K562 (cell line): ENCODE measurements around the gene NUAK1. TPM values are rescaled to one million over a fixed set of nuclear protein-coding genes. Genes with fewer than 3 reads are reported as not detected.

Experiments used
- ILF3 ChIP-seq: fragments of 450-650 bp; IDR thresholded peaks from 2 replicates; pipeline ENCODE4 v1.6.1; 2018; ENCODE audit warnings: antibody characterized with exemption, mild to moderate bottlenecking, moderate library complexity, borderline replicate concordance
- PTRF ChIP-seq: fragments of 450-650 bp; IDR thresholded peaks from 2 replicates; pipeline ENCODE4 v1.6.1; 2016; ENCODE audit warnings: mild to moderate bottlenecking, missing genetic modification characterization, missing compliant biosample characterization
- RFX1 ChIP-seq: fragments of 450-650 bp; IDR thresholded peaks from 2 replicates; pipeline ENCODE4 v1.6.1; 2016; ENCODE audit warnings: mild to moderate bottlenecking, moderate library complexity
- SUPT5H ChIP-seq: fragments of 450-650 bp; IDR thresholded peaks from 2 replicates; pipeline ENCODE4 v1.6.1; 2016
- polyA plus RNA-seq, 8 experiments: library from polyadenylated mRNA; depleted of rRNA in 4 of 8; stranded (reverse) in 5 of 8; unstranded in 3 of 8; fragments of >200 nt; fragmentation: Nextera tagmentation in 2 of 8; fragmentation: Illumina TruSeq in 1 of 8; extraction: Ambion mirVana in 2 of 8; extraction: Trizol in 1 of 8; gene quantifications; 2 replicates each; pipeline versions ENCODE4 v1.2.1 to v1.2.3, GENCODE V29; 2011 to 2014; ENCODE audit warnings: inconsistent platforms in 1 of 8, missing spikeins in 1 of 8
- total RNA-seq, 7 experiments: library from RNA; depleted of rRNA in 6 of 7; stranded (reverse); fragments of >200 nt in 6 of 7; fragmentation: Illumina TruSeq in 2 of 7; extraction: Trizol in 2 of 7; gene quantifications; 2 replicates each; pipeline versions ENCODE4 v1.2.1 to v1.2.3, GENCODE V29; 2011 to 2021; ENCODE audit warnings: low replicate concordance in 1 of 7
- TF ChIP-seq, protein P1 (sequence below): sonication (generic); formaldehyde crosslinking; IDR thresholded peaks from 2 replicates; pipeline ENCODE4 v1.8.1; 2023; ENCODE audit warnings: mild to moderate bottlenecking, missing genetic modification reagents
- TF ChIP-seq, protein P2 (sequence below): IDR thresholded peaks from 2 replicates; pipeline ENCODE4 v1.6.1; 2016; ENCODE audit warnings: missing genetic modification characterization, missing compliant biosample characterization
- TF ChIP-seq, protein P3 (sequence below): sonication (generic); formaldehyde crosslinking; IDR thresholded peaks from 2 replicates; pipeline ENCODE4 v1.8.1; 2022; ENCODE audit warnings: missing genetic modification reagents
- TF ChIP-seq, protein P4 (sequence below): fragments of 450-650 bp; formaldehyde crosslinking; IDR thresholded peaks from 2 replicates; pipeline ENCODE4 v1.4.0; 2020; ENCODE audit warnings: mild to moderate bottlenecking, moderate library complexity

NUAK1 gene
- total and polyA plus RNA-seq, 9 of the 15 experiments (the other 6 are each of a cell fraction or from before 2014, with no cell fraction given), result 0.02 TPM; not detected in 8

DNA sequence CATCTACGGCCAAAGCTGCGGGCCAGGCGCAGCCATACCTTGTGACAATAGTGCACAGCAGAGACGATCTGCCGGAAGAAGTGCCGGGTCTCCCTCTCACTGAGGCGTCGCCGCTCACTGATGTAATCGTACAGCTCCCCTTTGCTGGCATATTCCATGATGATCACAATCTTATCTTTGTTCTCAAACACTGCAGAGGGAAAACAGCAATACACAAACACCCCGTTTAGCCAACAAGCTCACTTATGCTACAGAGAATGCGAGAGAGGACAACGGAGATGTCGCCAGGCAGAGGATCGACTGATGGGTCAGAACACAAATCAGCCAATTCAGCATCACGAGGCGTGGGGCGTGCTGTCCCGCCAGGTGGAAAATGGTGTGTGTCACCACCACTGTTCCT is 52.1 kb downstream of the NUAK1 start (continued):
- TF ChIP-seq, protein P1, sequence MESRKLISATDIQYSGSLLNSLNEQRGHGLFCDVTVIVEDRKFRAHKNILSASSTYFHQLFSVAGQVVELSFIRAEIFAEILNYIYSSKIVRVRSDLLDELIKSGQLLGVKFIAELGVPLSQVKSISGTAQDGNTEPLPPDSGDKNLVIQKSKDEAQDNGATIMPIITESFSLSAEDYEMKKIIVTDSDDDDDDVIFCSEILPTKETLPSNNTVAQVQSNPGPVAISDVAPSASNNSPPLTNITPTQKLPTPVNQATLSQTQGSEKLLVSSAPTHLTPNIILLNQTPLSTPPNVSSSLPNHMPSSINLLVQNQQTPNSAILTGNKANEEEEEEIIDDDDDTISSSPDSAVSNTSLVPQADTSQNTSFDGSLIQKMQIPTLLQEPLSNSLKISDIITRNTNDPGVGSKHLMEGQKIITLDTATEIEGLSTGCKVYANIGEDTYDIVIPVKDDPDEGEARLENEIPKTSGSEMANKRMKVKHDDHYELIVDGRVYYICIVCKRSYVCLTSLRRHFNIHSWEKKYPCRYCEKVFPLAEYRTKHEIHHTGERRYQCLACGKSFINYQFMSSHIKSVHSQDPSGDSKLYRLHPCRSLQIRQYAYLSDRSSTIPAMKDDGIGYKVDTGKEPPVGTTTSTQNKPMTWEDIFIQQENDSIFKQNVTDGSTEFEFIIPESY (CRISPR knock-in tag), result no peak
- TF ChIP-seq RFX1, result no peak
- TF ChIP-seq, protein P2, sequence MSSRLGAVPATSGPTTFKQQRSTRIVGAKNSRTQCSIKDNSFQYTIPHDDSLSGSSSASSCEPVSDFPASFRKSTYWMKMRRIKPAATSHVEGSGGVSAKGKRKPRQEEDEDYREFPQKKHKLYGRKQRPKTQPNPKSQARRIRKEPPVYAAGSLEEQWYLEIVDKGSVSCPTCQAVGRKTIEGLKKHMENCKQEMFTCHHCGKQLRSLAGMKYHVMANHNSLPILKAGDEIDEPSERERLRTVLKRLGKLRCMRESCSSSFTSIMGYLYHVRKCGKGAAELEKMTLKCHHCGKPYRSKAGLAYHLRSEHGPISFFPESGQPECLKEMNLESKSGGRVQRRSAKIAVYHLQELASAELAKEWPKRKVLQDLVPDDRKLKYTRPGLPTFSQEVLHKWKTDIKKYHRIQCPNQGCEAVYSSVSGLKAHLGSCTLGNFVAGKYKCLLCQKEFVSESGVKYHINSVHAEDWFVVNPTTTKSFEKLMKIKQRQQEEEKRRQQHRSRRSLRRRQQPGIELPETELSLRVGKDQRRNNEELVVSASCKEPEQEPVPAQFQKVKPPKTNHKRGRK (tag), result no peak
- TF ChIP-seq, protein P3, sequence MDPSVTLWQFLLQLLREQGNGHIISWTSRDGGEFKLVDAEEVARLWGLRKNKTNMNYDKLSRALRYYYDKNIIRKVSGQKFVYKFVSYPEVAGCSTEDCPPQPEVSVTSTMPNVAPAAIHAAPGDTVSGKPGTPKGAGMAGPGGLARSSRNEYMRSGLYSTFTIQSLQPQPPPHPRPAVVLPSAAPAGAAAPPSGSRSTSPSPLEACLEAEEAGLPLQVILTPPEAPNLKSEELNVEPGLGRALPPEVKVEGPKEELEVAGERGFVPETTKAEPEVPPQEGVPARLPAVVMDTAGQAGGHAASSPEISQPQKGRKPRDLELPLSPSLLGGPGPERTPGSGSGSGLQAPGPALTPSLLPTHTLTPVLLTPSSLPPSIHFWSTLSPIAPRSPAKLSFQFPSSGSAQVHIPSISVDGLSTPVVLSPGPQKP (CRISPR knock-in tag), result no peak
- TF ChIP-seq PTRF (tag), result no peak
- TF ChIP-seq, protein P4, sequence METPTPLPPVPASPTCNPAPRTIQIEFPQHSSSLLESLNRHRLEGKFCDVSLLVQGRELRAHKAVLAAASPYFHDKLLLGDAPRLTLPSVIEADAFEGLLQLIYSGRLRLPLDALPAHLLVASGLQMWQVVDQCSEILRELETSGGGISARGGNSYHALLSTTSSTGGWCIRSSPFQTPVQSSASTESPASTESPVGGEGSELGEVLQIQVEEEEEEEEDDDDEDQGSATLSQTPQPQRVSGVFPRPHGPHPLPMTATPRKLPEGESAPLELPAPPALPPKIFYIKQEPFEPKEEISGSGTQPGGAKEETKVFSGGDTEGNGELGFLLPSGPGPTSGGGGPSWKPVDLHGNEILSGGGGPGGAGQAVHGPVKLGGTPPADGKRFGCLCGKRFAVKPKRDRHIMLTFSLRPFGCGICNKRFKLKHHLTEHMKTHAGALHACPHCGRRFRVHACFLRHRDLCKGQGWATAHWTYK, result no peak
- no peak for TF ChIP-seq SUPT5H
- TF ChIP-seq ILF3, result no peak
- TF ChIP-seq, all 486 proteins: peak for 0
